Osteoblast (primary cell): ENCODE data around the gene IFTAP. TPM values are rescaled to one million over a fixed set of nuclear protein-coding genes. Genes with fewer than 3 reads are reported as not detected.

ENCODE experiments used
- DNase-seq: peaks from one replicate; pipeline ENCODE4 v3.0.0; 2011; ENCODE audit warnings: low spot score, mixed read lengths; ENCODE audit not compliant: insufficient read length; ENCODE audit errors: missing footprints
- H2AFZ ChIP-seq: 2 replicates; pipeline ENCODE4 v1.6.0; 2011; ENCODE audit warnings: mild to moderate bottlenecking, low read length
- H3K27ac ChIP-seq: 2 replicates; pipeline ENCODE4 v1.5.1; 2011; ENCODE audit warnings: mild to moderate bottlenecking, low read depth, low read length, moderate library complexity
- H3K27me3 ChIP-seq: 2 replicates; pipeline ENCODE4 v1.6.0; 2012; ENCODE audit warnings: mild to moderate bottlenecking, control low read depth, inconsistent platforms, low read length, moderate library complexity; ENCODE audit not compliant: insufficient read depth
- H3K36me3 ChIP-seq: 2 replicates; pipeline ENCODE4 v1.5.1; 2011; ENCODE audit warnings: mild to moderate bottlenecking, low read length, control low read depth, moderate library complexity; ENCODE audit not compliant: insufficient read depth
- H3K4me1 ChIP-seq: 2 replicates; pipeline ENCODE4 v1.5.1; 2011; ENCODE audit warnings: mild to moderate bottlenecking, low read length, control low read depth, moderate library complexity; ENCODE audit not compliant: insufficient read depth
- H3K4me2 ChIP-seq: 2 replicates; pipeline ENCODE4 v1.6.0; 2011; ENCODE audit warnings: mild to moderate bottlenecking, low read length; ENCODE audit not compliant: insufficient read depth
- H3K4me3 ChIP-seq: fragments of 200-600 bp; sonication (generic); 3 replicates; pipeline ENCODE4 v1.5.1; 2012; ENCODE audit warnings: mild to moderate bottlenecking, low read length, inconsistent platforms; ENCODE audit not compliant: insufficient read depth
- H3K79me2 ChIP-seq: 2 replicates; pipeline ENCODE4 v1.6.0; 2012; ENCODE audit warnings: mild to moderate bottlenecking, low read length, control low read depth, inconsistent platforms; ENCODE audit not compliant: insufficient read depth
- H3K9me3 ChIP-seq: 2 replicates; pipeline ENCODE4 v1.5.1; 2011; ENCODE audit warnings: low read depth, low read length, control low read depth
- H4K20me1 ChIP-seq: 2 replicates; pipeline ENCODE4 v1.6.0; 2012; ENCODE audit warnings: mild to moderate bottlenecking, low read length, control low read depth; ENCODE audit not compliant: insufficient read depth
- total RNA-seq: library from RNA; depleted of rRNA; stranded (reverse); fragments of >200 nt; gene quantifications from 2 replicates; pipeline ENCODE4 v1.2.3, GENCODE V29; 2012
- TF ChIP-seq, protein P1 (sequence below): IDR thresholded peaks from 2 replicates; pipeline ENCODE4 v1.5.1; 2011; ENCODE audit warnings: mild to moderate bottlenecking, low read depth, low read length, moderate library complexity; ENCODE audit errors: extremely low read depth

The IFTAP gene
- total RNA-seq, 1 donor: 33.7 TPM

DNA sequence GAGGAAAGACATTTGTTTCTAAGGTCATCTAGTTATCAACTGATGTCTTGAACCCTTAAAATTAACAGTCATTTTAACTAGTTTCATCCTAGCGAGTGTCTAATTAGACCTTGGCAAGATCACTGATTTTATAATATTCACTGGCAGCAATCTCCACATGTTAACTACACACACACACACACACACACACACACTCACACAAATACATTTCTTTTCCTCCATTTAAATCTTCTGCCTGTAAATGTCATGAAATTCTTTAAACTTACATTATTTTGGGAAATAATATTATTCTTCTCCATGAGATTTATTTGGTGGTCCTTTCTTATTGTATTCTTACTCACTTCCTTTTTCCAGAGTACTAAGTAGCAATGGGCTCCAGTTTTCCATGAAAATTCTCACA, 2.9 kb upstream of the IFTAP start:
- H3K36me3 ChIP-seq: no peaks in the 10 kb centered on the region
- DNase-seq: no peak
- H4K20me1 ChIP-seq: no peaks in the 10 kb centered on the region
- H3K4me3 ChIP-seq: no peak overlapping the region
- H3K27me3 ChIP-seq: peaks cover 3% of the 10 kb centered on the region
- H3K79me2 ChIP-seq: peaks cover 7% of the 10 kb centered on the region
- H3K27ac ChIP-seq: no peak overlapping the region
- H2AFZ ChIP-seq: no peak overlapping the region
- H3K4me2 ChIP-seq: no peak overlapping the region
- TF ChIP-seq, protein P1, sequence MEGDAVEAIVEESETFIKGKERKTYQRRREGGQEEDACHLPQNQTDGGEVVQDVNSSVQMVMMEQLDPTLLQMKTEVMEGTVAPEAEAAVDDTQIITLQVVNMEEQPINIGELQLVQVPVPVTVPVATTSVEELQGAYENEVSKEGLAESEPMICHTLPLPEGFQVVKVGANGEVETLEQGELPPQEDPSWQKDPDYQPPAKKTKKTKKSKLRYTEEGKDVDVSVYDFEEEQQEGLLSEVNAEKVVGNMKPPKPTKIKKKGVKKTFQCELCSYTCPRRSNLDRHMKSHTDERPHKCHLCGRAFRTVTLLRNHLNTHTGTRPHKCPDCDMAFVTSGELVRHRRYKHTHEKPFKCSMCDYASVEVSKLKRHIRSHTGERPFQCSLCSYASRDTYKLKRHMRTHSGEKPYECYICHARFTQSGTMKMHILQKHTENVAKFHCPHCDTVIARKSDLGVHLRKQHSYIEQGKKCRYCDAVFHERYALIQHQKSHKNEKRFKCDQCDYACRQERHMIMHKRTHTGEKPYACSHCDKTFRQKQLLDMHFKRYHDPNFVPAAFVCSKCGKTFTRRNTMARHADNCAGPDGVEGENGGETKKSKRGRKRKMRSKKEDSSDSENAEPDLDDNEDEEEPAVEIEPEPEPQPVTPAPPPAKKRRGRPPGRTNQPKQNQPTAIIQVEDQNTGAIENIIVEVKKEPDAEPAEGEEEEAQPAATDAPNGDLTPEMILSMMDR: no peak
- peaks cover 7% of the 10 kb centered on the region for H3K4me1 ChIP-seq
- H3K9me3 ChIP-seq: no peaks in the 10 kb centered on the region

- H3K4me2 ChIP-seq: no peak overlapping the region
- no peak for DNase-seq
- peaks cover 7% of the 10 kb centered on the region for H3K79me2 ChIP-seq
- H2AFZ ChIP-seq: no peak overlapping the region
- H3K9me3 ChIP-seq: no peaks in the 10 kb centered on the region
- TF ChIP-seq, protein P1: no peak
- H3K4me3 ChIP-seq: no peak overlapping the region
- no peaks in the 10 kb centered on the region for H4K20me1 ChIP-seq
- no peaks in the 10 kb centered on the region for H3K27me3 ChIP-seq
- no peak overlapping the region for H3K27ac ChIP-seq
- no peaks in the 10 kb centered on the region for H3K36me3 ChIP-seq
- H3K4me1 ChIP-seq: peaks cover 7% of the 10 kb centered on the region
Observed at GRCh38 chr11:36596880-36597279, 2.6 kb downstream of the IFTAP start.

DNA sequence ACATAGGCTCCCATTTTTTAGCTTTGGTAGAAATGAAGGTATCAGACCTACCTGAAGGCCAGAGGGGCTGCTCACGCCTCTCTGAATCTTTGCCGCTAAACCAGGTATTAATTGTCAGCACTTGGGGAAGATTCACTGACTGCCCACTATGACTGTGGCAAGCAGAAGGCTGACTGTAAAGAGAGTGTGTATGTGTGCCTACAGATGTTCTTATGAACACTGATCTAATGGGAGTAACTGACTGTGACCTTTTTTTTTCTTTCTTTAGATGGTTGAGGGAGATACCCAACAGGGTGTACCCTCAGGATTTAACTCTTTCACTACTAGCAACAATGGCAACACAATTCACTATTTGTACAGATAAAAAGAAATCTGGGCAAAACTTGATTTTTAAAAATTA, 3.7 kb downstream of the IFTAP start, which contains the start of gene RAG2:
TSS of gene RAG2 (minus strand) at position 186 of the 400 bp plus-strand sequence. CDS start 4,068 bp downstream, outside the sequence.
- TF ChIP-seq, protein P1: no peak
- Histone ChIP-seq H3K9me3 (no peaks in the 10 kb centered on the region), H3K27ac (no peak within 1 kb of the TSS), H3K79me2 (peaks cover 7% of the 10 kb centered on the region), H3K27me3 (no peaks in the 10 kb centered on the region), H3K4me3 (no peak within 1 kb of the TSS), H3K4me1 (peaks cover 7% of the 10 kb centered on the region), H2AFZ (no peak within 1 kb of the TSS), H3K36me3 (no peaks in the 10 kb centered on the region), H4K20me1 (no peaks in the 10 kb centered on the region), H3K4me2 (no peak within 1 kb of the TSS)
- no peak for DNase-seq

DNA sequence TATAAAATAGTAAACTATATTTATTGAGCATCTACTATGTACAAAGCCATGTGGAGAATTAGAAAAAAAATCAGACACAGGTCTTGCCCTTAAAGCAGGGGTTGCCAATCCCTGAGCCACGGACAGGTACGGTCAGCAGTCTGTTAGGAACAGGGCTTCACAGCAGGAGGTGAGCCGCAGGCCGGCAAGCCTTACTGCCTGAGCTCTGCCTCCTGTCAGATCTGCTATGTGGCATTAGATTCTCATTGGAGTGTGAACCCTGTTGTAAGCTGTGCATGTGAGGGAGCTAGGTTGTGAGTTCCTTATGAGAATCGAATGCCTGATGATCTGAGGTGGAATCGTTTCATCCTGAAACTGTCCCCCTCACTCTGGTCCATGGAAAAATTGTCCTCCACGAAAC, 5.9 kb downstream of the IFTAP start:
- Histone ChIP-seq H4K20me1 (no peaks in the 10 kb centered on the region), H2AFZ (no peak overlapping the region), H3K4me1 (peaks cover 4% of the 10 kb centered on the region), H3K4me2 (no peak overlapping the region), H3K9me3 (no peaks in the 10 kb centered on the region), H3K4me3 (no peak overlapping the region), H3K27me3 (no peaks in the 10 kb centered on the region), H3K36me3 (no peaks in the 10 kb centered on the region), H3K27ac (no peak overlapping the region), H3K79me2 (peaks cover 2% of the 10 kb centered on the region)
- no peak for DNase-seq
- TF ChIP-seq, protein P1: no peak
